Measurements from ENCODE around the gene PFN1. TPM values are rescaled to one million over a fixed set of nuclear protein-coding genes. Genes with fewer than 3 reads are reported as not detected.

Gene PFN1
- total and polyA plus RNA-seq, 9 of the 15 experiments (the other 6 are each of a cell fraction or from before 2014, with no cell fraction given): 60.5 to 1,479 (median 456) TPM

DNA sequence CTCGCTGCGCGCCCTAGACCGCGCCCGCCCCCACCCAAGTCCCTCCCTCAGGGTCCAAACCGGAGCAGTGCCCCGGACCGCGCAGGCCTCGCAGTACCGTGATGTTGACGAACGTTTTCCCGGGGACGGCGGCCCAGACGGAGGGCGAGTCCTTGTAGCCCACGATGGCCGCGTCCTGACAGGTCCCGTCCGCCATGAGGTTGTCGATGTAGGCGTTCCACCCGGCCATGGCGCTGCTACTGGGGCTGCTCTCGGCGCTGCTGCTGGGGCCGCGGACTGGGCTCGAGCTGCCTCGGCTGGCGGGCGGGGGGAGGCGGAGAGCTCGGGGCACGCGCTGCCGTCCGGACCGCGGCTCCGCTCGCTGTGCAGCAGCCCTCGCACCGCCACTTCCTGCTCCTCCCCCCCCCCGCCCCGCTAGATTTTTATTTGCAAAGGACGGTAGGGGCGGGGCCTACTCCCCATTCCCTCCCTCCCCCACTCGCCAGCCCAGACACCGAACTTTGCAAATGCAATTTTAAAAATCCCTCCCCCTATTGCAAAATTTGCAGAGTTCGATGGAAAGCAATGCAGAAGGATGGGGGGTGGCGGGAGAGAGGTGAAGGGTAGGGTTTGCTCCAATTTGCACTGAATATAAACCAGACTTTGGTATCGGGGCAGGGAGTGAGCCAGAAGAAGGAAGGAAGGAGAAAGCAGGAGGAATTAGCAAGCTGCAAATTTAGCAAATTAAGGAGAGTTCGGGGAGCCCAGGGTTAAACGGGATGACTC, at the start of gene PFN1 (continued):
- TF ChIP-seq, protein P1, sequence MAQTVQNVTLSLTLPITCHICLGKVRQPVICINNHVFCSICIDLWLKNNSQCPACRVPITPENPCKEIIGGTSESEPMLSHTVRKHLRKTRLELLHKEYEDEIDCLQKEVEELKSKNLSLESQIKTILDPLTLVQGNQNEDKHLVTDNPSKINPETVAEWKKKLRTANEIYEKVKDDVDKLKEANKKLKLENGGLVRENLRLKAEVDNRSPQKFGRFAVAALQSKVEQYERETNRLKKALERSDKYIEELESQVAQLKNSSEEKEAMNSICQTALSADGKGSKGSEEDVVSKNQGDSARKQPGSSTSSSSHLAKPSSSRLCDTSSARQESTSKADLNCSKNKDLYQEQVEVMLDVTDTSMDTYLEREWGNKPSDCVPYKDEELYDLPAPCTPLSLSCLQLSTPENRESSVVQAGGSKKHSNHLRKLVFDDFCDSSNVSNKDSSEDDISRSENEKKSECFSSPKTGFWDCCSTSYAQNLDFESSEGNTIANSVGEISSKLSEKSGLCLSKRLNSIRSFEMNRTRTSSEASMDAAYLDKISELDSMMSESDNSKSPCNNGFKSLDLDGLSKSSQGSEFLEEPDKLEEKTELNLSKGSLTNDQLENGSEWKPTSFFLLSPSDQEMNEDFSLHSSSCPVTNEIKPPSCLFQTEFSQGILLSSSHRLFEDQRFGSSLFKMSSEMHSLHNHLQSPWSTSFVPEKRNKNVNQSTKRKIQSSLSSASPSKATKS (CRISPR knock-in tag; IDR thresholded peaks at IDR 0.05): no peak
- TF ChIP-seq, protein P2, sequence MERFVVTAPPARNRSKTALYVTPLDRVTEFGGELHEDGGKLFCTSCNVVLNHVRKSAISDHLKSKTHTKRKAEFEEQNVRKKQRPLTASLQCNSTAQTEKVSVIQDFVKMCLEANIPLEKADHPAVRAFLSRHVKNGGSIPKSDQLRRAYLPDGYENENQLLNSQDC (CRISPR knock-in tag; IDR thresholded peaks at IDR 0.05): no peak
- TF ChIP-seq ZNF274 (IDR thresholded peaks at IDR 0.05; ENCODE audit: borderline replicate concordance, low read depth, low read length) (no peak), ZFP36 (IDR thresholded peaks at IDR 0.05; ENCODE audit: low read depth, low read length, partially characterized antibody) (no peak), TRIM28 (IDR thresholded peaks at IDR 0.05) (peak; percentile 51; the same call in 1 of the 2 replicates), TAF15 (IDR thresholded peaks at IDR 0.05; ENCODE audit: low read depth, low read length) (no peak), TSC22D4 (tag; IDR thresholded peaks at IDR 0.05) (no peak)
- TF ChIP-seq, protein P3, sequence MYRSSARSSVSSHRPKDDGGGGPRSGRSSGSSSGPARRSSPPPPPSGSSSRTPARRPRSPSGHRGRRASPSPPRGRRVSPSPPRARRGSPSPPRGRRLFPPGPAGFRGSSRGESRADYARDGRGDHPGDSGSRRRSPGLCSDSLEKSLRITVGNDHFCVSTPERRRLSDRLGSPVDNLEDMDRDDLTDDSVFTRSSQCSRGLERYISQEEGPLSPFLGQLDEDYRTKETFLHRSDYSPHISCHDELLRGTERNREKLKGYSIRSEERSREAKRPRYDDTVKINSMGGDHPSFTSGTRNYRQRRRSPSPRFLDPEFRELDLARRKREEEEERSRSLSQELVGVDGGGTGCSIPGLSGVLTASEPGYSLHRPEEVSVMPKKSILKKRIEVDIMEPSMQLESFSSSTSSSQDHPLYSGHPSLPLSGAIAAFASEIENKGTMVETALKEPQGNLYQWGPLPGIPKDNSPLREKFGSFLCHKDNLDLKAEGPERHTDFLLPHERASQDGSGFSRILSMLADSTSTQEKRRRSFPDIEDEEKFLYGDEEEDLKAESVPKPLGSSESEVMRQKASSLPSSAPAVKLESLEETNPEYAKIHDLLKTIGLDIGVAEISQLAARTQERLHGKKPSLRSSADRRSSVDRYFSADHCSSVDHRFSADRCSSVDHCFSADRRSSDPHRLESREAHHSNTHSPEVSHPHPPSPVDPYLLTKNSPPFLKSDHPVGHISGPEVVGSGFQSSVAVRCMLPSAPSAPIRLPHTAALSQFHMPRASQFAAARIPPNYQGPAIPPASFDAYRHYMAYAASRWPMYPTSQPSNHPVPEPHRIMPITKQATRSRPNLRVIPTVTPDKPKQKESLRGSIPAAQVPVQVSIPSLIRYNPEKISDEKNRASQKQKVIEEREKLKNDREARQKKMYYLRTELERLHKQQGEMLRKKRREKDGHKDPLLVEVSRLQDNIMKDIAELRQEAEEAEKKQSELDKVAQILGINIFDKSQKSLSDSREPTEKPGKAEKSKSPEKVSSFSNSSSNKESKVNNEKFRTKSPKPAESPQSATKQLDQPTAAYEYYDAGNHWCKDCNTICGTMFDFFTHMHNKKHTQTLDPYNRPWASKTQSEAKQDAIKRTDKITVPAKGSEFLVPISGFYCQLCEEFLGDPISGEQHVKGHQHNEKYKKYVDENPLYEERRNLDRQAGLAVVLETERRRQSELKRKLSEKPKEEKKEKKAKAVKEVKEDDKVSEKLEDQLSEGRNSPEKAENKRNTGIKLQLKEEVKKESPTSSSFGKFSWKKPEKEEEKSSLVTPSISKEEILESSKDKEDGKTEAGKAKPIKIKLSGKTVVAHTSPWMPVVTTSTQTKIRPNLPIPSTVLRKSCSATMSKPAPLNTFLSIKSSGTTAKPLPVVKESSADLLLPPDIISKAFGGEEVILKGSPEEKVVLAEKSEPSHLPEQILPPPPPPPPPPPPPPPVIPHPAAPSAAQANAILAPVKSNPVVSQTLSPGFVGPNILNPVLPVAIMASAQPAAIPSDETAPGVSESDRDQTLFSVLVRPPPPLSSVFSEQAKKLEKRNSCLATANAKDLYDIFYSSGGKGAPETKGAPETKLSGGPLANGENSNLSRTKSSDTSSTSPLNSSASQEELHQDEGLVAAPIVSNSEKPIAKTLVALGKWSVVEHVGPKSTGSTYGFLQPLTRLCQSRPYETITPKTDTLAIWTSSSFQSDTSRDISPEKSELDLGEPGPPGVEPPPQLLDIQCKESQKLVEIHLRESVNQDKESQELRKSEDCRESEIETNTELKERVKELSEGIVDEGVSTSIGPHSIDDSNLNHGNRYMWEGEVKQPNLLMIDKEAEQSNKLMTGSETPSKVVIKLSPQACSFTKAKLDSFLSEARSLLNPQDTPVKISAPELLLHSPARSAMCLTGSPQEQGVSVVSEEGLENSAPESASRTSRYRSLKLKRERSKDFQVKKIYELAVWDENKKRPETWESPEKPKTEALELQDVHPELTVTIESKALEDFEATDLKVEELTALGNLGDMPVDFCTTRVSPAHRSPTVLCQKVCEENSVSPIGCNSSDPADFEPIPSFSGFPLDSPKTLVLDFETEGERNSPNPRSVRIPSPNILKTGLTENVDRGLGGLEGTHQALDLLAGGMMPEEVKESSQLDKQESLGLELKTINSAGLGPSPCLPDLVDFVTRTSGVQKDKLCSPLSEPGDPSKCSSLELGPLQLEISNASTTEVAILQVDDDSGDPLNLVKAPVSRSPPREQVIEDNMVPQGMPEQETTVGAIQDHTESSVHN (IDR thresholded peaks at IDR 0.05; ENCODE audit: borderline replicate concordance in 1 of 2, low read depth in 1 of 2): no peak
- TF ChIP-seq, protein P4, sequence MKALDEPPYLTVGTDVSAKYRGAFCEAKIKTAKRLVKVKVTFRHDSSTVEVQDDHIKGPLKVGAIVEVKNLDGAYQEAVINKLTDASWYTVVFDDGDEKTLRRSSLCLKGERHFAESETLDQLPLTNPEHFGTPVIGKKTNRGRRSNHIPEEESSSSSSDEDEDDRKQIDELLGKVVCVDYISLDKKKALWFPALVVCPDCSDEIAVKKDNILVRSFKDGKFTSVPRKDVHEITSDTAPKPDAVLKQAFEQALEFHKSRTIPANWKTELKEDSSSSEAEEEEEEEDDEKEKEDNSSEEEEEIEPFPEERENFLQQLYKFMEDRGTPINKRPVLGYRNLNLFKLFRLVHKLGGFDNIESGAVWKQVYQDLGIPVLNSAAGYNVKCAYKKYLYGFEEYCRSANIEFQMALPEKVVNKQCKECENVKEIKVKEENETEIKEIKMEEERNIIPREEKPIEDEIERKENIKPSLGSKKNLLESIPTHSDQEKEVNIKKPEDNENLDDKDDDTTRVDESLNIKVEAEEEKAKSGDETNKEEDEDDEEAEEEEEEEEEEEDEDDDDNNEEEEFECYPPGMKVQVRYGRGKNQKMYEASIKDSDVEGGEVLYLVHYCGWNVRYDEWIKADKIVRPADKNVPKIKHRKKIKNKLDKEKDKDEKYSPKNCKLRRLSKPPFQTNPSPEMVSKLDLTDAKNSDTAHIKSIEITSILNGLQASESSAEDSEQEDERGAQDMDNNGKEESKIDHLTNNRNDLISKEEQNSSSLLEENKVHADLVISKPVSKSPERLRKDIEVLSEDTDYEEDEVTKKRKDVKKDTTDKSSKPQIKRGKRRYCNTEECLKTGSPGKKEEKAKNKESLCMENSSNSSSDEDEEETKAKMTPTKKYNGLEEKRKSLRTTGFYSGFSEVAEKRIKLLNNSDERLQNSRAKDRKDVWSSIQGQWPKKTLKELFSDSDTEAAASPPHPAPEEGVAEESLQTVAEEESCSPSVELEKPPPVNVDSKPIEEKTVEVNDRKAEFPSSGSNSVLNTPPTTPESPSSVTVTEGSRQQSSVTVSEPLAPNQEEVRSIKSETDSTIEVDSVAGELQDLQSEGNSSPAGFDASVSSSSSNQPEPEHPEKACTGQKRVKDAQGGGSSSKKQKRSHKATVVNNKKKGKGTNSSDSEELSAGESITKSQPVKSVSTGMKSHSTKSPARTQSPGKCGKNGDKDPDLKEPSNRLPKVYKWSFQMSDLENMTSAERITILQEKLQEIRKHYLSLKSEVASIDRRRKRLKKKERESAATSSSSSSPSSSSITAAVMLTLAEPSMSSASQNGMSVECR (CRISPR knock-in tag; IDR thresholded peaks at IDR 0.05): peak; percentile 85
